CD4-positive, alpha-beta T cell treated with Interleukin-1 beta for 1 hour (primary cell): Measurements from ENCODE around the gene BARX2.

ENCODE experiments used
- DNase-seq, 2 donors: peaks; one replicate each; pipeline ENCODE4 v3.0.0-alpha.2; 2020 to 2022

Gene BARX2

DNA sequence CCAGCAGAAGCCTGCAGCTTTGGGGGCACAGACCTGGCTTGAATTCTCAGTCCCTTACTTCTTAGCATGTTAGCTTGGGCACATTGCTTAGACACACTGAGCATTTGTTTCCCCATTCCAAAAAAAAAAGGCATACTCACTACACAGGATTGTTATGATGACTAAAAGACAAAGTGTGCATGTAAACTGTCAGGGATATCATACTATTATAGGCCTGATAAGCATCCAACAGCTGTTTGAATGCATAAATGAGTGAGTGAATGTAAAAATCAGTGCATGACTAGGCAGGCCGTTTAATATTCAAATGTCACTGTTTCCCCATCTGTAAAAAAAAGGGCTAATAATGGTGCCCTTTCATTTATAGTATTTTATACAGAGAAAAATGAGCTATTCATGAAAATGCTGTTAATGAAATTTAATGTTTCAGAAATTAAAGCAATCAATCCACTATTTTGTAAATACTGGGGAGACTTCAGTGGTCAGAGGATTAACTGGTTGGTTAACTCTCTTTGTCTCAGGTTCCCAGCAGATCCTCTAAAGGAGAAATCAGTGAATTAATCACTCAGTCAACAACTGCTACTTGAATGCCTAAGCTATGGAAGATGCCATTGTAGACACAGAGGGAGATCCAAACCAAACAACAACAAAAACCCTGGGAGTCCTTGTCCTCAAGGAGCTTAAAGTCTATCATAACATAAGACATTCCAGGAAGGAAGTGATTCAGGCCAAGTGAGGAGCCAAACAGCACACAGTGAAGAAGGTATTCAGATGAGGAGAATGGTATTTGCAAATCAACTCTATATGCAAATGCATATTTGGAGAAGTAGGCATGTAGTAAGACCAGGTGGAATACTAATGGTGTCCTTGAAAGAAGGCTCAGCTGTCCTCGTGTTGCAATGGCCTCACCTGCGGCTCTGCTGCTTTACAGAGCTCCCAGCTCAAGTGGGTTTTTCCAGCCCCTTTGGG is 26.8 kb downstream of the BARX2 start:
- no peak for DNase-seq

DNA sequence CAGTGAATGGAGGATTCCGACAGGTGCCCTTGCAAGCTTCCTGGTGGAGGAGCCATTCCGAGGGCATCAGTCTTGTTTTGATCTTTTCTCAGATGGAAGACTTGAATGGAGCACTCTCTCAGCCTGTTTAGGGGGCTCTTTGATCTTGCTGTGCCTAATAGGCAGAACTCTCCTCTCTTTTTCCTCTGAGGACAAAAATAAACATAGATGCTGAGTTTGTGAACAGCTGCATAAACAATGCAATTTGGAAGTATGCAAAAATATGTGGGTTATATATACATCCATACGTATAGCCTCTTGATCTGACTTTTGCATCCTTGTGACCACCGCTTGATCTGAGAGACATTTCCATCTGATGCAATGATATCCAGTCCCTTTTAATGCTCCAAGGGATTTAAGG is 29.1 kb downstream of the BARX2 start:
- DNase-seq, result no peak

DNA sequence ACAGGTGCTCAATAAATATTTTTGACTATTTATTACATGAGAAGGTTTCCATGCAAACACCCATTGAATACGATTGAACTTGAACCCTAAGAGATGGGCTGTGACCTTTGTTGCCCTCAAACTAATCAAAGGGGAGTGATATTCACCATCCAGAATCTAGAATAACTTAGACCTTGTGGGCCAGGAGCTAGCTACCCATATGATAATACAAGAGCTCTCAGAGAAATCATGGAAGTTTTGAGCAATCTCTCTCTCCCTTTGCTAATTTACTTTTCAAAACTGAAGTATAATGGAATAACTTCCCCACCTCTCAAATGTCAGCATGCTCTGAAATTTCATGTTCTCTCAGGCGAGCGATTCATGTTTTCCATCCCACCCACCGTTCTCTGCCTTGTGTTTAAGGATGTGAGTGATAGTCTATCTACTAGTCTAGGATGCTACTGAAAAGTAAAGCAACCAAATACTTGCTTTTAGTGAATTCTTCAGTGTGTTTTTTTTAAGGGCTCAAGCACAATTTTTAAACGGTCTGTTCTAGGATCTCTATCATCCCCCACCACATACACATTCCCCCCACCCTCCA is 33.3 kb downstream of the BARX2 start:
- DNase-seq, result no peak

DNA sequence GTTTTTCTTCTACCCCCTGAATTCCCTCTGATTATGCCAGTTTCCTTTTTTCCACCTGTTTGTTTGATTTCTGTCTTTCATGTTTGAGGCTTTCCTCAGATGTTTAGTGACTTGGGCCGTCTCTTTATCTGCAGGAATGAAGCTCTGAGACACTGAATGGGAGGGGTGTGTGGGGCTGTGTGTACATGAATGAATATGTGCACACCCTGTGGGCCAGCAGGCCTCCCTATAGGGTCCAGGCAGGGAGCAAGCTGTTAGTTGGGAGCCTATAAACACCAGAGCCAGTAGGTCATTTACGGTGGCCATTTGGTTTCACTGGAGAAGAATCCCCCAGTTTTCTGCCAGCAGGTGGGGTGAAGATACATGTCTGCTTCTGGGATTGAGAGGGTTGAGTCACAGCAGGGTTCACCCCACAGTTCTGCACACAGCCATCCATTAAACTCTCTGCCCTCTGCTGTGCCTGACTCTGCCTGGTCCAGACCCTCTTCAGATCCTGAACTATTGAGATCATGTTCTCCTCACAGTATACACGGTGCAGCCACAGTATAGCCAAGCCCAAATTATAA is 34.8 kb downstream of the BARX2 start:
- no peak for DNase-seq

DNA sequence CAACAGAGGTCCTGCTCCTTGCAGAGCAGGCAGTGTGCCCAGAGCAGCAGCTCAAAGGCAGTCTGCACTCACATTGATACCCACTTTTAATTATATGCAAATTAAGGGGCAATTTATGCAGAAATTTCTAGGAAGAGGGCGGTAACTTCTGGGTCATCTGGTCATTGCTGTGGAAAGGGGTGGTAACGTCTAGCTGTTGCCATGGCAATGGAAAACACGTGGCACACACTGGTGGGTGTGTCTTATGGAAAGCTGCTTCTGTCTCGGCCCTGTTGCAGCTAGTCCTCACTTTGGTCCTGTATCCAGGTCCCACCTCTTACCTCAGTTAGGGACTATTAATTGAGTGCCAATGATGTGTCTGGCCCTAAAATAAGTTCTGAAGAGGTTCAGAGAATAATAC is 36.8 kb downstream of the BARX2 start:
- DNase-seq, result no peak

DNA sequence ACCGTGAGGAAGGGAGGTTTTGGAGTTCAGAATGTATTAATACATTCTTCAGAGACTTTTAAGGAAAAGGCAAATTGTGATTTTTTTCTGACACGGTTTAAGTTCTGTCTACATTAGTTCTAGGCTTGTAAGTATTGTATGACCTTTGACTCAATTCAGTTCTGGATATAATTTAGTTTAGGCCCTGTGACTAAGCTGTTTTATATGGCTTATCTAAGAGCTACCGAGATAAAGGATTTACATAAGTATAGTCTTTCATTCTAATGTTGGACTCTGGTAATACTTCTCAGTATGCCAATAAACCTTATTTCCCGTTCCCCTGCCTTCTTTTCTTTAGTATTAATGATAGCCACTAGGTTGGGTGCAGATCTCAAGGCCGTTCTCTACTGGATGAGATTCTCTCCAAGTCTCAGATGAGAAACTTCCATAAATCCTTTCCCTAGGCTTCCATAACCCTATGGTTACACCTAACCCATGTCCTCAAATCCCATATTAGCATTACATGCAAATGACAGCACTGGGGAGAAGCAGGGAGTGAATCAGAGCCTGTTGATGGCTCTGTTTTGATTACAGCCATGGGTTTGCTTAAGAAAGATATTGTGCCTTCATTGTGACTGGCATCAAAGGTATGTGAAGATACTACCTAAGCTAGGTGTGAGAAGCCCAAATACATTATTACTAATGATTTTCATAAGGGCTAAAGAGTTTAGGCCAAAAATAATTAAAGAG is 38.7 kb downstream of the BARX2 start:
- DNase-seq, result no peak

DNA sequence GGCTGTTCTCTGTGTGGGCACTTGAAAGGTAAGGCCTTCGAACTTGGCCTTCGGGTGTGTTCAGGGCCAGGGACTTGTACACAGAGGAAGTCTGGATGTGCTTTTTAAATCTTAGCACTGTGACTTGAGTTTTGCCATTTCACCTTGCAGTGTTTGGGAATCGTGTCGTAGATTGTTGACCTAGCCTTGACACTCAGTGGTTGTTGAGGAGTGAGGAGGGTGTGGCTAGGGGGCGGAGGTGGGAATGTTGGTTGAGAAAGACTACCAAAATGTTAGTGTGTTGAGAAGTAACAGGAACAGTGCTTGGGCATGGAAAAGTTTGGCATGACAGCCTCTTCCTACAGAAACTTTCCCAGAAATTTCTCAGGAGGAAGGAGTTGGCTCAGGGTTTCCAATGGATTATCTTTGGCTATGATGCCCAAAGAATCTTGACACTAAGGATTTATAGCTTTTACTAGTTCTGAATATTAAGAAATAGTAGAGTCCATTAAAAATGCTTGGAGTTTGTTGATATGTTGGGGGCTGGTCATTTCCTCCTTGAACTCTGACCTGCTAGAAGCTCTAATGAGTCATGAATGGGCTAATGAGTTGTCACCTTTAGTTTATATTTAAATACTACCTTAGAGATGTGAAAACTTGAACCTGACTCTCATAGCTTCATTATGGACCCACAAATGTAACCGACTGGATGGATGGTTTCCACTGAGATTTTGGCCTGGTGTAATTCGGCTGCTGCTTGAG is 40.6 kb downstream of the BARX2 start:
- no peak for DNase-seq

DNA sequence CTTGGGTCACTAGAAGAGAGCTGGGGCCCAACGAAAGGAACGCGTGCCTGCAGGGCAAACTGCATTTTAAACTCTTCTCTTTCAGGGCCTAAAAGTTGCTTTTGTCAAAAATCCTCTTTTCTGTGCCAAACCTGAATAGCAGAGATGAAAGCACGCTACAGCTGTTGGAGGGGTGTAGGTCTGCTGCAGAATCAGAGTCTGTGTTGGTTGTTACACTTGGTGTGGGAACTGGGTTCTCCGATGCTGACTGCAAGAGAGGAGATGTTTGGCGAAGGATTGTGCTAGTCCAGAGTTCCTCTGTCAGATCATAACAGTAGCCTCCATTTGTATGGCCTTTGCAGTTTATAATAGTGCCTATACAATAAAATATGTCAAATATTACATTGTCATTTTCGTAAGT is 41.8 kb downstream of the BARX2 start:
- no peak for DNase-seq

DNA sequence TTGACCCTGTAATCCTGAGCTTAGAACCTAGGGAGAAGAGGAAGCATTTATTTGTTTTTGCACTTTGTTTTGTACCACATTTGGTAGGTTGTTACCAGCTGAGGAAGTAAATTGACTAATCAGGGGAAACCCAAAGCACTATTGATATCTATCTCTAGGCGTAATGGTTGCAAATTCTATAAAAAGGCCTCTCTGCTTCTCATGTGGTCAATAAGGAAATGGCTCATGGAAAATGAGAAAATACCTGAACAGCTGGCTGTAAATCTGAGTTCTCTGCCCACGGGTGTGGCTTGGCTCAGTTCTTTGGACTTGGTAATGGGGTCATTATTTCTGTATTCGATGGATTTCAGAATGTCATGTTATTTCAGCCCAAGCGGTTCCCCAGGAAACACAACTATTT is 42.4 kb downstream of the BARX2 start:
- DNase-seq, result no peak

DNA sequence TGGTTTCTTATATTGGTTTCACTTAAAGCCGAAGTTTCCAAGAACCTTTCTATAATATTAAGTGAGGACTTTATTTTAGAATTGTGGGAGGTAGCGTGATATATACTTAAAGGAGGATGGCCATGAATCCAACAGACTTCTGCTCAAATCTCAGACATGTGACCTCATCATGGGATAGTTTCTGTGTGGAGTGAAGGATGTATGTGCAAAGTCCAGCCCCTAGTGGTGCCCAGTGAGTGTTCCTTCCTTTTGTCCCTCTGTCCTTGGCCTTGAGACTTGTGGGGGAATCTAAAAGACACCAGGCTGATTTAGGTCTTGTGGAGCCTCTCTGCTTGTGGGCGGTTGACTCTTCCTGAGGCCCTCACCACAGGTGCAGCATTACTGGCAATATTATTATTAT is 43.7 kb downstream of the BARX2 start:
- no peak for DNase-seq

DNA sequence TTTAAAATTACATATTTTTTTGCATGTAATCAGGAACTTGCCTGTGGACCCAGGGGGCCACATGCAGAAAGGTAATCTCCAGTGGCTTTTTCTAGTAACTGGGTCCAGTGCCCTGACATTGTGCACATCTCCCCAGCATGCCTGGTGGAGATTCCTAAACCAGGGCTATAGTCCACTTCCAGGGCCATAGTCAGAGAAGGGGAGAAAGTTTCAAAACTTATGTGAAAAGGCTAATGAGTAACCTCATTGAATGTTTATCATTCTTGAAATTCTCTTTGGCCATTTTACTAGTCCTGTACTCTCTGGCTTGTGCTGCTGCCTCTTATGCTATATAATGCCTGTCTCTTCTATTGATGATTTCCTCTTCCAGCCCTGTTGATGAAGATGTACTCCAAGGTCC is 47.8 kb downstream of the BARX2 start:
- DNase-seq, result no peak

DNA sequence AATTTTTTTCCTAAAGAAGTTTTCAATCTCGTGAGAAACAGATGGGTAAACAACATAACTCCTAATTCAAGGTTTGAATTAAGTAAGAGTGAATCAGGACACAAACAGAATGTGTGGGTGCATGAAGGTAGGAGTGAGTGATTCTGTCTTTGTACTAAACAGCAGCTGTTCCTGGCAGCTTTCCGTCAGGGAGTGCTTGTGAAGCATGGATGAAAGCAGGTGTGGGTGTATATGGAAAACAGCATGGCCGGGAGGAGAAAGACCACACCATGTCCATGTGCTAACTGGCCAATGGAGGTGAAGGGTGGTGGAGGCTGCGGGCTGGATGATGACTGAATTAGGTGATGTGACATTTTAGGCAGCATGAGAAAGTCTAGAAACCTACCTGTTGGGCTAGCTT is 49.6 kb downstream of the BARX2 start:
- DNase-seq, result no peak

DNA sequence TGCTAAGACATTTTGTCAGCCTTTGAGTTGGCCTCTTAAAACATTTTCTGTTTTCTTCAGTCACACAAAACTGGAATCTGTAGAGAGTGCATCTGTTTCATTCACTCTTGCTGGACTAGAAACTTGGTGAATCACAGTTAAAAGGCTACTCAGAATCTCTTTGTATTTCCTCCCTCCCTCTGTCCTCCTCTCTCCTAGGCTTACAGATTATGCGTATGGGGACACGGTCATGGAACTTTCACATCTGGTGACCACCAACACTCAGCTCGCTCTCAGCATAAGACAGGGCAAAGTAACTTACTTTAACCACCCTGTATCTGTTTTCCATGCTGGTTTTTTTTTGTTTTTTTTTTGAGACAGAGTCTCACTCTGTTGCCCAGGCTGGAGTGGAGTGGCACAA is 50.4 kb downstream of the BARX2 start:
- DNase-seq, result no peak

DNA sequence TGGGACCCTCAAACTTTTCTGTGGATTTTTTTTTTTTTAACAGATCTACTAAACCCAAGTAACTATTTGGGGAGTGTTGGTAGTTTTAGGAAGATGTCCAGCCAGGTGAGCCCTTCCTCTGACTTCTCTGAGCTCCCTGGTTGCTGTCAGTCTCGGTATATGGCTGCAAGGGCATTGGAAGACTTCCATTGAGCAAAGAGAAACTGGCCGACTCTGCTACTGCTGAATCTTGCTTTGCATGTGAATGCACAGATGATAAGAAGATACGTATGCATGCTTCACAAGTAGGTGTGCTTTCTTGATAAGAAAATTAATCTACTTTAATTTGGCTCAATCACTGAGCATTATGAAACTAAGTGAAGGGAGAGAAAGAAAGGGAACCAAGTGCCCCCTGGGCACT is 51.1 kb downstream of the BARX2 start:
- no peak for DNase-seq

DNA sequence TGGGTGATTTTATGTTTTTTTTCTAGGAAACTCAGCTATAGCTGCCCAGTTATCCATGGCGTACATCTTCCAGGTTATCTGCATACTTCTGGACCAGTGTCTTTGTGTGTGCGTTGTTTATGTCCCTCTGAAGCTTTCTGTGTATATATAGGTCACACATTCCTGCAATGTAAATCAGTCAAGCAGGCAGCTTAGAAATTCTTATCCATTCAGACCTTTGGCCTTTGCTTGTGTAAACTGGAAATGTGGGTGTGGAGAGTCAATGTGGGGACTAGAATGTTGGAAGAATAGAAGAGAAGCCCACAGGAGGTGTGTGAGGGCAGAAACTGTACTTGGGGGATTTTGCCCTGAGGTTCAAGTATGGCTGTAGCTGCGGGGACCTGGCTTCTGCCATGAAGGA is 51.7 kb downstream of the BARX2 start:
- DNase-seq, result no peak

DNA sequence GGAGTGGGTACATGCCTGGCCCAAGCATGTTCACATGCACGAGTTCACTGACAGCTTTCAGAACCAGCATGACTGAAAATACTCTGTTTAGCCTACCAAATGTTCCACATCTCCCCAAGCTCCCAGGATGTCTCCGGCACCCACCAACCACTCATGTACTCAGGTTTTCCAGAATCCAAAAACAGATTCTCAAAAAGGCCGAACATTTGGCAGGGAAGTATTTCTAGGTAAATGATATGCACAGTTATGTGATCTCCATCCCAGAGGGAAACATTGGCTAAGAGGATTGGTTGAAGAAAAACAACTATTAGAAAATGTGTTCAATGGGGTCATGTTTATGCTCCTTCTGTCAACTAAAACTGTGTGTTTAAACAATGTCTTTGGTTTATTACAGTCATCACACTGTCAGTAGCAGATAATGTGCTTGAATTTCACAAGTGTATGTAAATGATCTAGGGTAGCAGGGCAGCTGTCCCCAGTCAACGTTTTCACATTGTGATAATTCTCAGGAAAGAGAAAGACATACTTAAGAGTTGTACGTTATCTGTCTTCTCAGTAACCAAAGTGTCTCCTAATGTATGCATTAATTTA is 52.3 kb downstream of the BARX2 start:
- no peak for DNase-seq

DNA sequence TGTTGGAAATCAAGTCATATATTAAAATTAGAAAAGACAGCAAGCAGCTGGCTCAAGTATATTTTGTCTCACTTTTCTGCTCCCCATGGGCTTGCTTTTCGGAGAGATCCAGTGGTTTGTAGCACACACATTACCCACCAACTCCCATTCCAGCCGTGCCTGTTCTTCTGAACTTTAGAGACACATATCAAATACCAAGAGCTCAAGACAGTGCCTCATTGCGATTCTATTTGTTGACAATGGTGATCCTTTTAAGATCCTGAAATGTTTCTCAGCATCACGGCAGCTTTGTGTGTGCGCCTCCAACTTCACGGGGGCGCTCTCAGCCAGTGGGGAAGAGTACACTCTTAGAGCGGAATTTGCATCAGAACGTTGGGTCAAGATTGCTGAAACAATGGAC is 52.9 kb downstream of the BARX2 start:
- DNase-seq, result no peak

DNA sequence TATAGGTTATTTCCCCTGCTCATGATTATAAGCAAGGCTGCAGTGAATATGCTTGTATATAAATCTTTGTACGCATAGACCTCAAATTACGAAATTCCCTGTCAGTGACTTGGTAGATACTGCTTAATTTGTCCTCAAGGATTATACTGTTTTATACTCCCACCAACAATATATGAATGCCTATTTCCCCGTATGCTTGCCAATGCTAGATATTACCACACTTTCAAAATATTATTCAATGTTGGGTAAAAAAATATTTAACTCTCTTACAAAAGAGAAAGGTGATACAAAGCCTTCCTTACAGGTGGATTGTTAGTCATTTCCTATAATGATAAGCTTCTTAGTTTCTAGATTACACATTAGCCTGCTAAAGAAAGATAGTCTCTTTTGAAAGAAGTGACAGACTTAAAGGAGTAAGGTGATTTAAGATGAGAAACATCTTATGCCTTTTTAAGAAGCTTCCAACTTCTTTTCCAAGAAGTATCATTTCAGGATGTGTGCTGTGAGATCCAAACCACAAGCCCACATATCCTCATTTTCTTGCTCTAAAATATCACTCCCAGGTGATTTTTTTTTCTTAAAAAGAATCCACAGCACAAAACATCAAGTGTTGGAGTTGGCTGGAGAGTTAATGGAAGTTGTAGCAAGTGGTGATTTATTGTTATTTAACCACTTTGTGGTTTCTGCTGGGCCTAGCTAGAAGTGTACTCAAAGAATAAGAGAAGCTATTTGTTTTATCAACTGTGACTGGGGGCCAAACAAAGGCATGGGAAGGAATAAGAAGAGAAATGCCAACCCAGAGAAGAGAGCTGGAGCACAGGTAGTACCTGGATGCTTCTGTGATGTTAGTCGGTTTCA is 59.2 kb downstream of the BARX2 start:
- DNase-seq, result no peak

DNA sequence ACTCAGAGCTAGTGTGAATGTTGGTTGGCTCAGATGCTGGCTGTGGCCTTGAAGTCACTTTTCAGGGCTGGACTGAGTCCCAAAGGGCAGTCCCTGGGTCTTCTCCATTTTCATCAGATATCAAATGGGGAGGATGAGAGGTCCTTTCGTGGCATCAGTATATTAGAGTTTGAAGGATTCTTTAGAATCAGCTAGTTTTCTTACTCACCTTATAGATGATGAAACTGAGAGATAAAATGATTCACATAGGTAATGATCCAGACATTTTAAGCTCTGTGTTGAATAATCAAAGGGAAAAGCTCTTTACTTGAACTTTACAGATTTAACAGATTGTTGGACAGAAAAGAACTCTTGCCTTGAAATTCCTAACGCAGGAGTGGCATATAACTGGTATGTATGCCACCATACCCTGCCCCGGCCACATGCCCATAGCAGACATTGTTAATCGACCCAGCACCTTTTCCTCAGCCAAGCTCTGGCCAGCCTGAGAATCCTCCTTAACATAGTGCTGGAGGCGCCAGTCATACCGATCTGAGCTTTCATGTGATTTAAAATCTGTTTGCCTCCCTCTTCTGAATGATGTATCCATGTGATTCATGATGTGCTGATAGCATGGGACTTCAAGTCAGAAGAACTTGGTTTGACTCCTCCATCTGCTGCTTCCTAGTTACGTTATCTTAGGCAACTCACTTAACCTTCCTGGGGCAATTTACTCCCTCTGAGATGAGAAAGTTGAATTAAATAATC is 60.0 kb downstream of the BARX2 start:
- DNase-seq, result no peak

DNA sequence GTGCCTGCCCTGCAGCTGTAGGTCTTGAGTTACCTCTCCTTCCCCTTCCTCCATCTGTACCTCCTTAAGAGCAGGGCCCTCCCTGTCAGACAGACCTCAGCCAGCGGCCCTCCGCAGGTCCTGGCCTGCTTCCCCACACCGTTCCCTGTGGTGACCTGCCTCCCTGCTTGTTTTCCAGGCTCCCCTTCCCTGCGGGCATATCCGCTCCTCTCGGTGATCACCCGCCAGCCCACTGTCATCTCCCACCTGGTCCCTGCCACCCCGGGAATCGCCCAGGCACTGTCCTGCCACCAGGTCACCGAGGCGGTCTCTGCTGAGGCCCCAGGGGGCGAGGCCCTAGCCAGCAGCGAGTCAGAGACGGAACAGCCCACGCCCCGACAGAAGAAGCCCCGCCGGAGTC is 60.9 kb downstream of the BARX2 start:
- DNase-seq, result no peak
